Measurements from ENCODE around the gene SERBP1.

SERBP1 gene

GRCh38 chr1:67368046-67368514 lies 62.1 kb downstream of the SERBP1 start:
- no peak overlapping the region for H3K9ac ChIP-seq (ENCODE audit: low read length)
- H3K4ac ChIP-seq (ENCODE audit: low read depth, low read length): no peak overlapping the region
- H3K27me3 ChIP-seq (ENCODE audit: insufficient read depth, low read length): no peaks in the 10 kb centered on the region
- no peak overlapping the region for H3K4me3 ChIP-seq (ENCODE audit: low read depth, low read length)
- H2AFZ ChIP-seq (ENCODE audit: insufficient read depth, low read length, poor library complexity): no peak overlapping the region
- WGBS (ENCODE audit: extremely low coverage, insufficient coverage, insufficient read length): no CpG with 5 or more reads among the region's 1 CpG
- H4K12ac ChIP-seq (ENCODE audit: low read depth, low read length): no peak overlapping the region
- H3K27ac ChIP-seq (ENCODE audit: low read depth, low read length): no peak overlapping the region
- H2BK120ac ChIP-seq (ENCODE audit: insufficient read depth, low read length, poor library complexity): no peak overlapping the region
- H3K79me2 ChIP-seq (ENCODE audit: control insufficient read depth, insufficient read depth, low read length, poor library complexity): no peaks in the 10 kb centered on the region
- no peak overlapping the region for H2AK5ac ChIP-seq (ENCODE audit: low read length)
- no peak overlapping the region for H3K14ac ChIP-seq (ENCODE audit: low read length)
- H2BK5ac ChIP-seq (ENCODE audit: low read depth, low read length, poor library complexity): no peak overlapping the region
- H3K9me3 ChIP-seq (ENCODE audit: insufficient read depth, low read depth, low read length): no peaks in the 10 kb centered on the region
- H3K23ac ChIP-seq (ENCODE audit: low read length): no peak overlapping the region
- no peak overlapping the region for H3K18ac ChIP-seq (ENCODE audit: low read length)
- peaks cover 0 to 4% of the 10 kb centered on the region in 2 experiments for H3K4me1 ChIP-seq (ENCODE audit: control insufficient read depth in 1 of 2, insufficient read depth in 2 of 2, low read length in 2 of 2)
- no peaks in the 10 kb centered on the region for H3K79me1 ChIP-seq (ENCODE audit: low read length)
- no peak overlapping the region for H4K8ac ChIP-seq (ENCODE audit: low read depth, low read length)
- H4K91ac ChIP-seq (ENCODE audit: low read depth, low read length): no peak overlapping the region
- H3K4me2 ChIP-seq (ENCODE audit: low read length): no peak overlapping the region
- DNase-seq: no peak
- H3K36me3 ChIP-seq (ENCODE audit: control insufficient read depth in 1 of 2, insufficient read depth in 2 of 2, low read length in 2 of 2): no peaks in the 10 kb centered on the region
- no peak overlapping the region for H2BK12ac ChIP-seq (ENCODE audit: low read length)

- no peaks in the 10 kb centered on the region for H3K27me3 ChIP-seq (ENCODE audit: insufficient read depth, low read length)
- peaks cover 0 to 4% of the 10 kb centered on the region in 2 experiments for H3K4me1 ChIP-seq (ENCODE audit: control insufficient read depth in 1 of 2, insufficient read depth in 2 of 2, low read length in 2 of 2)
- no peak overlapping the region for H2BK120ac ChIP-seq (ENCODE audit: insufficient read depth, low read length, poor library complexity)
- H3K4ac ChIP-seq (ENCODE audit: low read depth, low read length): no peak overlapping the region
- no CpG with 5 or more reads among the region's 8 CpGs for WGBS (ENCODE audit: extremely low coverage, insufficient coverage, insufficient read length)
- H3K9me3 ChIP-seq (ENCODE audit: insufficient read depth, low read depth, low read length): no peaks in the 10 kb centered on the region
- H3K23ac ChIP-seq (ENCODE audit: low read length): no peak overlapping the region
- no peak overlapping the region for H3K18ac ChIP-seq (ENCODE audit: low read length)
- H3K36me3 ChIP-seq (ENCODE audit: control insufficient read depth in 1 of 2, insufficient read depth in 2 of 2, low read length in 2 of 2): no peaks in the 10 kb centered on the region
- no peak overlapping the region for H3K14ac ChIP-seq (ENCODE audit: low read length)
- no peak overlapping the region for H4K12ac ChIP-seq (ENCODE audit: low read depth, low read length)
- no peak for DNase-seq
- no peak overlapping the region for H4K91ac ChIP-seq (ENCODE audit: low read depth, low read length)
- H2BK5ac ChIP-seq (ENCODE audit: low read depth, low read length, poor library complexity): no peak overlapping the region
- no peaks in the 10 kb centered on the region for H3K79me2 ChIP-seq (ENCODE audit: control insufficient read depth, insufficient read depth, low read length, poor library complexity)
- no peak overlapping the region for H2AK5ac ChIP-seq (ENCODE audit: low read length)
- H3K4me2 ChIP-seq (ENCODE audit: low read length): no peak overlapping the region
- H3K9ac ChIP-seq (ENCODE audit: low read length): no peak overlapping the region
- H4K8ac ChIP-seq (ENCODE audit: low read depth, low read length): no peak overlapping the region
- H3K79me1 ChIP-seq (ENCODE audit: low read length): no peaks in the 10 kb centered on the region
- no peak overlapping the region for H2BK12ac ChIP-seq (ENCODE audit: low read length)
- H3K27ac ChIP-seq (ENCODE audit: low read depth, low read length): no peak overlapping the region
- H3K4me3 ChIP-seq (ENCODE audit: low read depth, low read length): no peak overlapping the region
- H2AFZ ChIP-seq (ENCODE audit: insufficient read depth, low read length, poor library complexity): no peak overlapping the region
Measured at GRCh38 chr1:67367370-67368045, 62.7 kb downstream of the SERBP1 start.

- no peak overlapping the region for H3K18ac ChIP-seq (ENCODE audit: low read length)
- no peak overlapping the region for H3K4me3 ChIP-seq (ENCODE audit: low read depth, low read length)
- no peaks in the 10 kb centered on the region for H3K9me3 ChIP-seq (ENCODE audit: insufficient read depth, low read depth, low read length)
- no peak overlapping the region for H2BK12ac ChIP-seq (ENCODE audit: low read length)
- H3K27ac ChIP-seq (ENCODE audit: low read depth, low read length): no peak overlapping the region
- H3K79me2 ChIP-seq (ENCODE audit: control insufficient read depth, insufficient read depth, low read length, poor library complexity): no peaks in the 10 kb centered on the region
- no peaks in the 10 kb centered on the region for H3K27me3 ChIP-seq (ENCODE audit: insufficient read depth, low read length)
- no peak overlapping the region for H3K9ac ChIP-seq (ENCODE audit: low read length)
- no peaks in the 10 kb centered on the region for H3K79me1 ChIP-seq (ENCODE audit: low read length)
- no peak overlapping the region for H2AK5ac ChIP-seq (ENCODE audit: low read length)
- no peak overlapping the region for H2BK120ac ChIP-seq (ENCODE audit: insufficient read depth, low read length, poor library complexity)
- no peak overlapping the region for H2BK5ac ChIP-seq (ENCODE audit: low read depth, low read length, poor library complexity)
- no peak overlapping the region for H3K23ac ChIP-seq (ENCODE audit: low read length)
- H2AFZ ChIP-seq (ENCODE audit: insufficient read depth, low read length, poor library complexity): no peak overlapping the region
- H3K36me3 ChIP-seq (ENCODE audit: control insufficient read depth in 1 of 2, insufficient read depth in 2 of 2, low read length in 2 of 2): no peaks in the 10 kb centered on the region
- no peak overlapping the region for H4K91ac ChIP-seq (ENCODE audit: low read depth, low read length)
- no peak overlapping the region for H3K4ac ChIP-seq (ENCODE audit: low read depth, low read length)
- no CpG with 5 or more reads among the region's 5 CpGs for WGBS (ENCODE audit: extremely low coverage, insufficient coverage, insufficient read length)
- no peak overlapping the region for H4K12ac ChIP-seq (ENCODE audit: low read depth, low read length)
- H4K8ac ChIP-seq (ENCODE audit: low read depth, low read length): no peak overlapping the region
- no peak overlapping the region for H3K14ac ChIP-seq (ENCODE audit: low read length)
- H3K4me1 ChIP-seq (ENCODE audit: control insufficient read depth in 1 of 2, insufficient read depth in 2 of 2, low read length in 2 of 2): no peaks in the 10 kb centered on the region
- no peak for DNase-seq
- no peak overlapping the region for H3K4me2 ChIP-seq (ENCODE audit: low read length)
Measured at GRCh38 chr1:67361641-67362040, 68.6 kb downstream of the SERBP1 start.

- Histone ChIP-seq H3K23ac (ENCODE audit: low read length) (no peak overlapping the region), H3K4me3 (ENCODE audit: low read depth, low read length) (no peak overlapping the region), H2BK5ac (ENCODE audit: low read depth, low read length, poor library complexity) (no peak overlapping the region), H2BK12ac (ENCODE audit: low read length) (no peak overlapping the region), H2BK120ac (ENCODE audit: insufficient read depth, low read length, poor library complexity) (no peak overlapping the region), H3K4me2 (ENCODE audit: low read length) (no peak overlapping the region), H3K79me2 (ENCODE audit: control insufficient read depth, insufficient read depth, low read length, poor library complexity) (no peaks in the 10 kb centered on the region), H4K91ac (ENCODE audit: low read depth, low read length) (no peak overlapping the region), H4K8ac (ENCODE audit: low read depth, low read length) (no peak overlapping the region), H3K4ac (ENCODE audit: low read depth, low read length) (no peak overlapping the region), H3K18ac (ENCODE audit: low read length) (no peak overlapping the region), H3K9ac (ENCODE audit: low read length) (no peak overlapping the region), H2AFZ (ENCODE audit: insufficient read depth, low read length, poor library complexity) (no peak overlapping the region), H4K12ac (ENCODE audit: low read depth, low read length) (no peak overlapping the region), H3K4me1 (ENCODE audit: control insufficient read depth in 1 of 2, insufficient read depth in 2 of 2, low read length in 2 of 2) (no peaks in the 10 kb centered on the region), H2AK5ac (ENCODE audit: low read length) (no peak overlapping the region), H3K27ac (ENCODE audit: low read depth, low read length) (no peak overlapping the region), H3K27me3 (ENCODE audit: insufficient read depth, low read length) (no peaks in the 10 kb centered on the region), H3K9me3 (ENCODE audit: insufficient read depth, low read depth, low read length) (no peaks in the 10 kb centered on the region), H3K14ac (ENCODE audit: low read length) (no peak overlapping the region), H3K79me1 (ENCODE audit: low read length) (no peaks in the 10 kb centered on the region), H3K36me3 (ENCODE audit: control insufficient read depth in 1 of 2, insufficient read depth in 2 of 2, low read length in 2 of 2) (no peaks in the 10 kb centered on the region)
- no CpG with 5 or more reads among the region's 1 CpG for WGBS (ENCODE audit: extremely low coverage, insufficient coverage, insufficient read length)
- peak in 1 of 2 donors; percentile 66 for DNase-seq
Measured at GRCh38 chr1:67359592-67359991, 70.6 kb downstream of the SERBP1 start.

Measured in trophoblast cell (in vitro differentiated cells and primary cell).